Dermis blood vessel endothelial cell (primary cell): Measurements from ENCODE around the gene STAB2. TPM values are rescaled to one million over a fixed set of nuclear protein-coding genes. Genes with fewer than 3 reads are reported as not detected.
"Not testable (repeated sequence)": the region's sequence is repeated elsewhere in the genome, so short reads cannot be mapped to it uniquely, and the experiment has no call there.

Experiments
- DNase-seq: peaks from one replicate; pipeline ENCODE4 v3.0.0; 2010
- total RNA-seq: library from RNA; depleted of rRNA; stranded (reverse); fragments of >200 nt; gene quantifications from 2 replicates; pipeline ENCODE4 v1.2.3, GENCODE V29; 2014

Gene STAB2
- total RNA-seq, 1 donor from 2014 or later: 3.7 TPM

DNA sequence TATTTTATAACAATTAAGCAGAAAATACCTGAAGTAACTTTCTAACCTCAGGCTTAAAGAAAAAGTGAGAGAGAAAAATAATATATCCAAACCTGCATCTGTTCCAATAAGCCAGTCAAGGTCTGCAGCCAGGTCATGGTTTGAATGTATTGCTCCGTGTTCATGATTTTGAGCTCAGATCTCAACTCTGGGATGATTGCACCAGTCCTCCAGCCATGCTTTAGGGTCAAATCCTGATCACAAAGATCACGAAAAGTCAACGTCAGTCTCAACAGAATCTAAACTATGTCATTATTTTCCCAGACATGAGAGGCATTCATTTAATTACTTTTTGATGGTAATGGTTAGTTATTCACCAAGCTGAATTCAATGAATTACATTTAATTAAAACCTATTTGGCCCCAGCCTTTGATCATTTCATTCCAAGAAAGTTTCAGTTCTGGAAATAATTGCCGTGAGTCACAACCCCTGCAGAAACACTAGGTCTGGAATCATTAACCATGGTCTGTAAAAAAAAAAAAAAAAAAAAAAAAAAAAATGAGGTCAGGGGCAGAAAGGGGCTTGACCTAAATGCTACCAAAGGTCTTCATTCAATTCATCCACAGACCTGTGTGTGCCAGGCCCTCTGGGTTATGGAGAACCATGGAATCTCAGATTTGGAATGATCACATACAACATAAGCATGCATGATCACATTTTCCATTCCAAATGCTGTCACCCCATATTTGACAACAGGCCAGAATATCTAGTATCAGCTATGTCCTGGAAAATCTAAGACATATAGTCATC is 198.4 kb downstream of the STAB2 start:
- no peak for DNase-seq

DNA sequence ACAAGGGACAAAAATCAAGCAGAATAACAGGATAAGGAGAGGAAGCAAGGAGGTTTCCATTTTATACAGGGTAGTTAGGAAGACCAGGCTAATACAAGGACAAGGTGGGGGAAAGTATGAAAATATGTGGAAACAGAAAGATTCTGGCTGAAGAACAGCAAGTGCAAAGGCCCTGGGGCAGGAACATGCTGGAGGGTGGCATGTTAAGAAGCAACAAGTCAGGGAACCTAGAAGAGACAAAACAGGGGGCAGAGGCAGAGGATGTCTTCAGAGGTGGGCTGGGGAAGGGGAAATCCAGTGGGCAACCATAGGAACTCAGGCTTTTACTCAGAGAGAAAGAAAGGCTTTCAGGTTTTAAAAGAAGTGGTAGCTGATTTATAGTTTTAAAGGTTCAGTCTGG is 199.1 kb downstream of the STAB2 start:
- no peak for DNase-seq

DNA sequence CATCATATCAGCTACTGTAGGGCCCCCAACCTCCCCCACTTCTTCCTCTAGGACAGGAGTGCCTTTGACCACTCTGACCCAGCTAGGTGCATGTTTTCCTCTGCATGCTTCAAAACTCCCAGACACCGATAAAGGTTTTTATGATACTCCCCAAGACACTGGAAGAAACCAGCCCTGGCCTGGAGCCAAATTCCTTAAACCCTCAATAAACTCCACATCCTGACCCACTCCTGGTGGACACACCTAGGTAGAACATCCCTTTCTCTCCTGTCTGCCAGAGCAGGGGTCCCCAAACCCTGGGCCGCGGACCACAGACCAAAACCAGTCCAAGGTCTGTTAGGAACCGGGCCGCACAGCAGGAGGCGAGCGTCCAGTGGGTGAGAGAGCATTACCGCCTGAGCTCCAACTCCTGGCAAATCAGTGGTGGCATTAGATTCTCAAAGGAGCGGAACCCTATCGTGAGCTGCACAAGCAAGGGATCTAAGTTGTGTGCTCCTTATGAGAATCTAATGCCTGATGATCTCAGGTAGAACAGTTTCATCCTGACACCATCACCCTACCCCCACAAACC is 204.4 kb downstream of the STAB2 start:
- no peak for DNase-seq

DNA sequence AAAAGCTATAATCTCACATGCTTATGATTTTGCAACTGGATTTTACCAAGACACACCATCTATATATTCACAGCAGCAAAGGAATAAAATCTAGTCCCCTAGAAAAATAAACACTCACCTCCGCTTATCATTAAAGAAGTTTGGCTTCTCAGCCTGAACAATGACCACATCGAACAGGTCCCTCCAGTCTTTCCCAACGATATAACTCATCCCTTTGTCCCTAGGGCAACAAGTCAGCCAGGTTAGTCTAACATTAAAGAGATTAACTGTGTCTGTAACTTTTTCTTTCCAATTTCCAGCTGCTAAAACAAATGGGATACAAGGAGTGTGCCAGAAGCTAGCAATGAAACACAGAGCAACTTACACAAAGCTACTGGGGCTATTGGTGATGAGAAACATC is 206.0 kb downstream of the STAB2 start:
- no peak for DNase-seq

DNA sequence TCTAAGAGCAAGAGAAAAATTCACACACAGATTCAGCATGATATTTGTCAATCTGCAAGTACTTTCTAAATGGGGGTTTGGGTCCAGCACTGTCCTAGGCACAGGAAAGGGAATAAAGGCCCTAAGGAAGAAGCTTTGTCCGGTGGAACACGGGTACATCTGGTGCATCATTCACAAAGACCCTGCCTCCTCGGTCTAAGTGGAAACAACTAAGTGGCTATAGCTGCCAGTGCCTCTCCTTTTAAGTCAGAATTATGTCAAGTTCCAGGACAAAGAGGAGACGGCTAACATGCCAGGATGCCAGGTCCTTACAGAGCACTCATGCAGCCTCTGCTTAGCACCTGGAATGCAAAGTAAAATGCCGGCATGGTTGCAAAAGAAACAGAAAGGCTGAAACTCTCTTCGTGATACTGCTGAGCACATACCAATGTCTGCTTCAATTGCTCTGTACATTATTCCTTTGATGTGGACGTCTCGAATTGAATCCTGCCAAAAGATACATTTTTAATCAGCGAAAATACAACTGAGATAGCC is 206.5 kb downstream of the STAB2 start:
- no peak for DNase-seq

DNA sequence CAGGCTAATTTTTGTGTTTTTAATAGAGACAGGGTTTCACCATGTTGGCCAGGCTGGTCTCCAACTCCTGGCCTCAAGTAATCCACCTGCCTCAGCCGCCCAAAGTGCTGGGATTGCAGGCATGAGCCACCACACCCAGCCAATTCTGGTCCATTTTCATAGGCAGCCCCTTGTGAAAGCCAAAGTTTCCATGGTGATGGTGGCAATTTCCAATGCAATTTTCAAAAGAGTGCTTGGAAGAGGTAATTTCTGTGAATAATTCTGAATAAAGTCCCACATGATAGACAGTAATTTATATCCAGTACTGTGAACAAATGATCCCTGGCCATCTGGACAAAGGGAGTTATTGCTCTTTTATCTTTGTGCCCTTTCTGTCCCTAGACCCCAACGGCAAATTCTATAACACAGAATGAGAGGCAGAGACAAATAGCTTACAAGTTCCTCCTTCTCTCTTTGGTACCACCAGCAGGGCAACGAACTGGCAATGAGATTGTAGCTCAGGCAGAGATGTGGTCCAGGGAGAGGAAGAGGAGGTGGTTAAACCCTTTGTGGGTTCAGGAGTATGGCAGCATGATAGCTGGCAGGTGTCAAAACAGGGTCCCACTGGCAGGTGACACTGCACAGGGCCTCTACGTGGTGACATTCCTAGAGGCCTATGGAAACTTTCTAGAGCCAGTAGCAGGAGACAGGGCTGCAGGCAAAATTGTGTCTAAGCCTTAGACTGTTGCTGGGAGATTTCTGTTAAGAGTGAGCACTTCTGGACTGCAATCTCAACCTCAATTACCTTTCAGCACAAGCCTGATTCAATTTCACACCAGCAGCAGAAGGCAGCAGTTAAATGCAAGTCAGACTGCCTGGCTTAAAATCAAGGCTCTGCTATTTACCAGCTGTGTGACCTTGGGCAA is 207.5 kb downstream of the STAB2 start:
- DNase-seq: no peak

DNA sequence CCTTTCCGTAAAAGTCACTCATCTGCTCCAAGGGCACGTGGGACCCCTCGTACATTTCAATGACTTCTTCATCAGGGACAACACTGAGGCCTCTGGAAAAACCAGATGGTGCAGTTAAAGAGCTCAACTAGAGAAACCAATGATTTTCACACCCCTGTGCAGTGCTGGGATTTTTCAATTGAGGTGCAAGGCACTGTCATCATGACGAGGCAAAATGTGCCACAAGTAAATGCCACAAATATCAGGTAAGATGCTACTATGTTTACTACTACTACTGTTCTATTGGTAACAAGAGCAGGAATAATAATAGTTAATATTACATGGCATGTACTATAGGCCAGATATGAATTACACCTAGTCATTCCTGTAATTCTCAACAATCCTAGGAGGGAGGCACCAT is 211.5 kb downstream of the STAB2 start:
- no peak for DNase-seq

DNA sequence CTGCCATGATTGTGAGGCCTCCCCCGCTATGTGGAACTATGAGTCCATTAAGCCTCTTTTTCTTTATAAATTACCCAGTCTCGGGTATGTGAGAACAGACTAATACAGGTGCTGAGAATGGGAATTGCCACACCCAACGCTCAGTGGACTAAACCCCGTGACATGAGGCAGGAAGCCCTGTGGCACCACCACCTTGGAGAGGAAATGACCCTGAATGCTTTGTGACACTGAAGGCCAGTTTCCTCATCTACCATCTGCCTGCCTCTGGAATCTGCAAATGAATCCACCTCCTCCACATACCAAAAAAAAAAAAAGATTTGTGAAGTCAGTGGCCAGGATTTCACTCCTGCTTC is 212.4 kb downstream of the STAB2 start:
- DNase-seq: peak; percentile 51

DNA sequence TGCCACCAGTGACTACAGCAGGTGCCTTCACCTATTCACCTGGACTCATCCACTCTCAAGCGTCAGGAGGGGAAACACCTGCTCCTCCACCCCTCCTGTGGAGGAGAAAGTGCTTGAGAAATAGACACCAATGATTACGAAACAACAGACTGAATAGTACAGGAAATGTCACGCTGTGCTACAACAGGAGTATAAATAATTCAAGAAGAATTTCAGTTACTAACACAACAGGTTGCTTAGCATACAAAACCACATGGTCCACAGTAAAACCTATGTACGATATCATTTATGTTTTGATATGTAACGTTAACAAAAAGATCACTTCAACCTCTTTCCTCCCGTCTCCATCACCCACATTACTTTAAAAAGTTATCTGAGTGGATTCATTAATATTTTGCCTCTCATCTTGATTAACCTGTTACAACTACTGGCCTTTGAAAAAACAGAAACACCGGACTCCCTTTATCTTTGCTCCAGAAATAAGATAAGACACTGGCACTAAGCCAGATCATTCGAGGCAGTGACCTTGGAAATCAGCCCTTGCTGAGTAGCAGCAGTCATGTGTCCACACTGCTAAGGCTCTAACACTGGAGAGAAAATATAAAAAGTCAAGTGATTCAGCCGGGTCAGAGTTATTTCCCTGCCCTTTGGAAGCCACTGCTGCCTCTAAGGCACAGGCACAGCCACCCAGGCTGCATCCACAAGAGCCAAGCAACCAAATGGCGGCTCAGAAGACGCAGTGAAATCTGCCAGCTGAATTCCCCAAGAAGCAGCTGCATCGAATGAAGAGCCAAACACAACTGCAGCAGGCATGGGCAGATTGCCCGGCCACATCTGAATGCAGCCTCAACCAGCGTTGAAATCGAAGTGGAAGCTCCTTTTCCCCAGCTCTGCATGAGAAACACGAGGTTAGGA is 213.0 kb downstream of the STAB2 start:
- peak; percentile 74 for DNase-seq

DNA sequence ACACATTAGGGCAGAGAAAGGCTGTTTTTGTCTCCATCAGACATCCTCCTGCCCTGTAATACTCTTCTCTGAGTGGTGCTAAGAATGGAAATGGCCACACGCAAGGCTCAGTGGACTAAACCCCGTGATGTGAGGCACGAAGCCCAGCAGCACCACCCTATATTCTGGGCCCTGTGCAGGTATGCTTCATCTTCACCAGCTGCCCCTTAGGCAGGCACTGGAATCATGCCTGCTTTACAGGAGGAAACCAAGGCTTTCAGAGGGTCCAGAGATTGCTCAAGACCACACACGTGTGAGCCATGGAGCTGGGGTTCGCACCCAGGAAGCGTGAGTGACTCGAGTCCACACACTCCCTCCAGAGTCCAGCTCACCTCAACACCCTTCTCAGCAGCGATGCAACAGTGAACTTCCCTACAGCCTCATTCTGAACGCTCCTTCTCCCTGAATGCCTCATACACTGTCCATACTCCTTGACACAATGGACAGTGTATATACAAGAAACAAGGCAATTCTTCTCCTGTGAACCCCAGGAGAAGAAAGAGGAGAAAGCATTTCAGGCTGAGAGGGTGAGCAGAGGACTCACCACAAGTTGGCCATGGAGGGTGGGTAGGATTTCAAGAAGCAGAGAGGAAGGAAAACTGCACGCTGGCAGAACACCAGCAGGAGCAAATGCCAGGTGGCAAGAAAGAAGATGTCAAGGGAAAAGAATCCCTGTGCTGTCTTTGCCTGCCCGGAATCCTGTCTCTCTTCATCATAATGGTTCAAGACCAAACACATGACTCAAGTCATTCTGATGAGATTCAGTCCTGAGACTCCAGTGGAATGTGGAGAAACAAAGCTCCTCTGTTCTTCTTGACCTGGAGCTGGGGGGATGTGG is 214.9 kb downstream of the STAB2 start:
- peak; percentile 15 for DNase-seq

DNA sequence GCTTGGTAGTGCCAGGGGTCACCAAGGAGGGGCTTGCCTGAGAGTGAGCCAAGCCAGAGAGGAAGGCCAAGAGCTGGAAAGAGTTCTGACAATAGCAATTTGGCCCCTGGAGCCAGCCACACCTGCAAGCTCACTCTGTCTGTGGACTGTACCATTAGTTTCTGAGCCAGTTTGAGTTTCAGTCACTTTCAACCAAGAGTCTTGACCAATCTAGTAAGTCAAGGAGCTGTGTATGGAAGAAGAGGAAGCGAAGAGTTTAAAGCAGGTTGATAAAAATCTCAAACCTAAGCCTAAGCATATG is 215.5 kb downstream of the STAB2 start:
- DNase-seq: no peak

DNA sequence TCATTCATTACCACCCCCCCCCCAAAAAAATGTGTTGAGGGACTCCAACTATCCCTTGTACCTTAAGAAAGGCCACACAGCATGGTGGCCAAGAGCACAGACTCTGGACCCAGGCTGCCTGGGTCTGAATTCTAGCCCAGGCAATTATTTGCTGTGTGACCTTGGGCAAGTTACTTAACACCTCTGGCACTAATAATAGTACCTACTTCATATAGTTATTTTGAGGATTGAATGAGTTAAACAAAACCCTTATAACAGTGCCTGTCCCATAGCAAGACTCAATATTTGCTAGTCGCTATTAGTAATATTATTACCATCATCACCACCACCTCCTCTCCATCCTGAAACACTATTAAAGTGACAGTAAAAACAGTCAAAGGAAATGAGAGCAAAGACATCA is 216.8 kb downstream of the STAB2 start:
- DNase-seq: no peak

DNA sequence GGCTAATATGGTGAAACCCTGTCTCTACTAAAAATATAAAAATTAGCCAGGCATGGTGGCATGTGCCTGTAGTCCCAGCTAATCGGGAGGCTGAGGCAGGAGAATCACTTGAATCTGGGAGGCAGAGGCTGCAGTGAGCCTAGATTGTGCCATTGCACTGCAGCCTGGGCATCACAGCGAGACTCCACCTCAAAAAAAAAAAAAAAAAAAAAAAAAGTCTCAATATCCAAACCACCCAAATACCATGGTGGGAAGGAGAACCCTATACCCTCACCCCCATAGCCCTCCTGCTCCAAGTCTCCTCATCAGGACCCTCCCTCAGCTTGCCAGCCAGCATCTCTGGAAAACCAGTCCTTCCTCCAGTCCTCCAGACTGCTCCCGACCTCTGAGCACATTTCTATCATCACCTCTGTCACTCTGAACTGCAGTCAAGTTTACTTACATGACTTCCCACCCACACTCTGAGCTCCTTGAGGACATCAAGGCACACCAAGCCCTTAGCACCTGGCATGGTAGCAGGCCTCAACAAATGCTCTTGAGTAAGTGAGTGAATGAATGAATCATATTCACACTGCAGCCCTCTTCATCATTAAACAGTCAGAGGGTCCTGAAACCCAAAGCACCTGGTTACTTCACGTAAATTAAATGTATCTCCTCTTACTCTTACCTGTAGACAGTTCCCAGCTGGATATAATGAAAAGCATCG is 218.7 kb downstream of the STAB2 start:
- DNase-seq: no peak

DNA sequence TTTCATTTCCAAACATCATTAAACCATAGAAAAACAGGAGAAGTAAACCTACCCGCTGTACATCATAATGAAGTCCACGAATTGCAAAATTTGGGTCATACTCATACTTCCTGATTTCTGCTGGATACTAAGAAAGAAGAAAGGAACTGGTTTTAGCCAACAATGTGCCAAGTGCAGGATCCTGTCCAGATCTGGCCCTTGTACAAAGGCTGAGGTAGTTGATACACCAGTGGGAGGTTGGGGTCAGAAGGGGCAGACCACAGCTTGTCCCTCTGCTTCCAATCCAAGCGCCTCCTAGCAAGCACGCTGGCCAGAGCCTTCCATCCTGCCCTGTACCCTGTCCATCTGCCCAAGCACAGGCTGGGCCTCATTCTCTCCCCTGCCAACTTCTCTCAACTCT is 219.7 kb downstream of the STAB2 start:
- DNase-seq: peak; percentile 84

DNA sequence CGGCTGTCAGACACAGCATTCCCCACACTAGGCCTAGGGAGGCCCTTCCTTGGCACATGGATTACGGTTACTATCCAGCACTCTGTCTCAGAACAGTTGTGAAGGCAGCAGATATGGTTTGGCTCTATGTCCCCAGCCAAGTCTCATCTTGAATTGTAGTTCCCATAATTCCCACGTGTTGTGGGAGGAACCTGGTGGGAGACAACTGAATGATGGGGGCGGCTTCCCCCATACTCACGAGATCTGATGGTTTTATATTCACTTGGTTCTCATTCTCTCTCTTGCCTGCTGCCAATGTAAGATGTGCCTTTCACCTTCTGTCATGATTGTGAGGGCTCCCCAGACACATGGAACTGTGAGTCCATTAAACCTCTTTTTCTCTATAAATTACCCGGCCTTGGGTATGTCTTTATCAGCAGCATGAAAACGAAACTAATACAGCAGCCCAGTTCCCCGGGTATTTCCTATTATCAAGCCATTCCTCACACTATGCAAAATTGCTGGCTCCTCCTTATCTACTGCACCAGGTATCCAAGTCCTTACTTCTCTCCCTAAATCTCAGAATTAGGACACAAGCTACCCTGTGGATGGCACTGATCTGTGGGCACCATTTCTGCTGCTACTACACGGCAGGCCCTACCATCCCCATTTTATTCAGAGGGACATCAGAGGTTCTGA is 220.6 kb downstream of the STAB2 start:
- no peak for DNase-seq

DNA sequence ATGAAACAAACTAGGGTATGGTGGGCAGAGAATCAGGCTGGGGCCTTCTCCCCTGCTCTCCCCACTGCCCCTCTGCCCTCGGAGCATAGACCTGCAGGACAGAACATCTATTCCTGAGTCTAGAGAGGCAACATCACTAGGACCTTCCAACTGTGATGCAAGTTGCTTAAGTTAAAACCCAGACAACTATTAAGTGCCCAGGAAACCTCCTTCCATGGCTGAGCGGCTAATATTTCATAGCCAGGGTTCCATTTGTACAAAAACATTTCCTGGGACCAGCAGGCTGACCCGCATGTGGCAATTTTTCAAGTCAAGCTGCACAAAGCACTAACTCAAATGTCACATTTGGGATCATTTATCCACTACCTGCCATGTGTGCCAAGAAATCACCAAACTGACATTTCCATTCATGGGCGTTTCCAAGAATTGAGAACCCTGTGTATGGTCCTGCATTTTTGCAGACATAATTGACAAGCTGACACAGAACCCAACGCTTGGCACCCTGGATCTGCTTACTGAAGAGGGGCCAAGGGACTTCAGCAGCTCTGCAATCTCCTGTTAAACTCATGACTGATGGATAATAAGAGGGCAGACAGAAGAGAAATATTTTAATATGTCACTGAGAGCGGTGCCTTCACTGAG is 221.3 kb downstream of the STAB2 start:
- DNase-seq: no peak

DNA sequence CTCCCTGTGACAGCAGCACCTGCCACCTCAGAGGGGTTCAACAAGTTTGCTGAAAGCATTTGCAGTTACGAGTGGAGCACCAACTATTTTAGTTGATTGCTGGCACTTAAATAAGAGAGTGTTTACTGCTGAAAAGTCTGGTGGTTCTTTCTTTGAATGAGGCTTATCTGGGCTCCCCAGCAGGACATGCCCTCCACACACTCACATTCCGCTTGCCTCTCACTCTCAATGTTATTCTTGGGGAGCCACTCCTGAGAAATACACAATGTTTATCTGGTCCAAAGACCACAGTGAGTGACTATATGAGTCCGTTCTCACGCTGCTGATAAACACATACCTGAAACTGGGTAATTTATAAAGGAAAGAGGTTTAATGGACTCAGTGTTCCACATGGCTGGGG is 222.1 kb downstream of the STAB2 start:
- DNase-seq: no peak

DNA sequence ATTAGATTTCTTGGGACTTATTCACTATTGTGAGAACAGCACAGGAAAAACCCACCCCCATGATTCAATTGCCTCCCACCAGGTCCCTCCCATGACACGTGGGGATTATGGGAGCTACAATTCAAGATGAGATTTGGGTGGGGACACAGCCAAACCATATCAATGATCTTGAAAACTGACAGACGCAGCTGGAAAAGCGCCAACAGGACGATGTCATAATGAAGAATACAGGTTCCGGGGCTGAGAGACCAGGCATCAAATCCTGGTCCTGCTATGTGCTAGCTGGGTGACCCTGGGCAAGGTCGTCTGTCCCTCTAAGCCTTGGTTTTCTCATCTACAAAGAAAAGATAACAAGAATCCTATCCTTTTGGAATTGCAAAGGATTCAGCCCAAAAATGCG is 222.6 kb downstream of the STAB2 start:
- DNase-seq: not testable (repeated sequence)

DNA sequence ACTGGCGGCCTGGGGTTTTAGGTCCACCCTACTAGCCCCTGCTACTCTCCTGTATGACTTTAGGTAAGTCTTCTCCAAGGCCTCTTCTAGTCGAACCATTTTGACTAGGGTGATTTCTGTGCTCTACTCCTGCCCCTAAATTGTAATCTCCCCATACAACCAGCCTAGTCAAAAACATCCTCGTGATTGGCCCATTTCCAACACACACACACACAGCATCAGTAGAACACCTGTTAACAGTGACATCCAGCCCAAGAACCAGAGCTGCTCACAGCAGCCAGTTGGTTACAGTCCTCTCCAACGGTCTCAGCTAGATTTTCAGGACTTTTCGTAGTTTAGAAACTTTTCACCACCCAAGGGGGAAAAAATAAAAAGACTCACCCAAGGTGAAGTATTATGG is 223.0 kb downstream of the STAB2 start:
- DNase-seq: no peak

DNA sequence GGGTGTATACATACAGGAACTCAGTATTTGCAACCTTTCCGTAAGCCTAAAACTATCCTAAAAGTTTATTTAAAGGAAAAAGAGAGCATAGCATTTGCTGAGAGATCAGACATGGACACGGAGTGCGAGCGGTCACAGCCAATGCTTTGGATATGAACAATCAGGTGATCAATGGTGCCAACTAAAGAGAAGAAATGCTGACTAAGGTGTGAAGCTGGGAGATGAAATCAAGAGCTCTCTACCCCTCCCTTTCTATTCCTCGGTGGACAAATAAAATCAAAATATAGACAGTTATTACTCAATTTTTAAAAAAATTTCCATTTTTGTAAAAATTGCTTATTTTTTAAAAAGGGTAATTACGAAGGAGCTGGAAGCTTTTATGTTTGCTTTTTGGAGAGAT is 224.7 kb downstream of the STAB2 start:
- DNase-seq: no peak
